ENCODE measurements around the gene NAALADL2.

Gene NAALADL2

GRCh38 chr3:175535351-175535750 is 676.2 kb downstream of the NAALADL2 start:
- no peaks in the 10 kb centered on the region for H3K36me3 ChIP-seq
- no peaks in the 10 kb centered on the region for H3K27me3 ChIP-seq
- no peak for DNase-seq
- no peak overlapping the region for H3K4me3 ChIP-seq (ENCODE audit: low read depth, low read length)
- TF ChIP-seq CTCF (IDR thresholded peaks at IDR 0.05; ENCODE audit: low read depth, low read length) = no peak
- H3K4me1 ChIP-seq = no peaks in the 10 kb centered on the region
- H3K9me3 ChIP-seq = no peaks in the 10 kb centered on the region

- no peaks in the 10 kb centered on the region for H3K4me1 ChIP-seq
- no peaks in the 10 kb centered on the region for H3K9me3 ChIP-seq
- no peak for TF ChIP-seq CTCF (IDR thresholded peaks at IDR 0.05; ENCODE audit: low read depth, low read length)
- no peaks in the 10 kb centered on the region for H3K36me3 ChIP-seq
- H3K4me3 ChIP-seq (ENCODE audit: low read depth, low read length) = no peak overlapping the region
- no peak for DNase-seq
- no peaks in the 10 kb centered on the region for H3K27me3 ChIP-seq
These were observed 687.0 kb downstream of the NAALADL2 start for GRCh38 chr3:175546115-175546514.

- DNase-seq = no peak
These were observed 693.8 kb downstream of the NAALADL2 start for GRCh38 chr3:175552929-175553328.

GRCh38 chr3:175554801-175555200 is 695.7 kb downstream of the NAALADL2 start:
- Histone ChIP-seq H3K36me3 (no peaks in the 10 kb centered on the region), H3K4me3 (ENCODE audit: low read depth, low read length) (no peak overlapping the region), H3K4me1 (no peaks in the 10 kb centered on the region; the same call in 1 of the 2 replicates), H3K27me3 (no peaks in the 10 kb centered on the region), H3K9me3 (no peaks in the 10 kb centered on the region)
- TF ChIP-seq CTCF (IDR thresholded peaks at IDR 0.05; ENCODE audit: low read depth, low read length) = no peak
- no peak for DNase-seq

More at GRCh38 chr3:175552929-175553328, 693.8 kb downstream of the NAALADL2 start:
- no peaks in the 10 kb centered on the region for H3K9me3 ChIP-seq
- no peak overlapping the region for H3K4me3 ChIP-seq (ENCODE audit: low read depth, low read length)
- H3K36me3 ChIP-seq = no peaks in the 10 kb centered on the region
- H3K27me3 ChIP-seq = no peaks in the 10 kb centered on the region
- no peak for TF ChIP-seq CTCF (IDR thresholded peaks at IDR 0.05; ENCODE audit: low read depth, low read length)
- no peaks in the 10 kb centered on the region; the same call in 1 of the 2 replicates for H3K4me1 ChIP-seq

- no peak for DNase-seq
- Histone ChIP-seq H3K9me3 (no peaks in the 10 kb centered on the region), H3K4me3 (ENCODE audit: low read depth, low read length) (no peak overlapping the region), H3K4me1 (no peaks in the 10 kb centered on the region; the same call in 1 of the 2 replicates), H3K27me3 (no peaks in the 10 kb centered on the region), H3K36me3 (no peaks in the 10 kb centered on the region)
- no peak for TF ChIP-seq CTCF (IDR thresholded peaks at IDR 0.05; ENCODE audit: low read depth, low read length)
These were observed 699.1 kb downstream of the NAALADL2 start for GRCh38 chr3:175558261-175558660.

- Histone ChIP-seq H3K4me3 (ENCODE audit: low read depth, low read length) (no peak overlapping the region), H3K36me3 (no peaks in the 10 kb centered on the region), H3K4me1 (no peaks in the 10 kb centered on the region), H3K9me3 (no peaks in the 10 kb centered on the region), H3K27me3 (no peaks in the 10 kb centered on the region)
- no peak for DNase-seq
- TF ChIP-seq CTCF (IDR thresholded peaks at IDR 0.05; ENCODE audit: low read depth, low read length) = no peak
These were observed 705.2 kb downstream of the NAALADL2 start for GRCh38 chr3:175564363-175564762.
